Calu3 (cell line): ENCODE measurements around the gene SPRR1A. TPM values are rescaled to one million over a fixed set of nuclear protein-coding genes. Genes with fewer than 3 reads are reported as not detected.

ENCODE experiments used
- BruUV-seq: library from RNA; stranded (reverse); fragments of 400-500 nt; replicated peaks from 2 replicates; lab custom pipeline; 2021; lab: Mats Ljungman, UMichigan
- CTCF ChIA-PET: fragments of 300-600 bp; sonication (Branson Sonifier 250); formaldehyde crosslinking; loops from one replicate; lab custom pipeline; 2022; ENCODE audit warnings: antibody characterized with exemption; lab: Charles Lee
- DNase-seq: peaks from one replicate; pipeline ENCODE4 v3.0.0; 2022
- H3K27ac Mint-ChIP-seq: one replicate; pipeline ENCODE4 v1.8.0; 2022; ENCODE audit warnings: mixed read lengths; ENCODE audit not compliant: unreplicated experiment
- H3K27me3 Mint-ChIP-seq: one replicate; pipeline ENCODE4 v1.8.0; 2022; ENCODE audit warnings: mixed read lengths; ENCODE audit not compliant: unreplicated experiment
- H3K36me3 Mint-ChIP-seq: one replicate; pipeline ENCODE4 v1.8.0; 2022; ENCODE audit warnings: mild to moderate bottlenecking, moderate library complexity, mixed read lengths; ENCODE audit not compliant: insufficient read depth, unreplicated experiment
- H3K4me1 Mint-ChIP-seq: one replicate; pipeline ENCODE4 v1.8.0; 2022; ENCODE audit warnings: mild to moderate bottlenecking, low read depth, mixed read lengths; ENCODE audit not compliant: unreplicated experiment
- H3K4me3 Mint-ChIP-seq: one replicate; pipeline ENCODE4 v1.8.0; 2022; ENCODE audit warnings: mild to moderate bottlenecking, low read depth, moderate library complexity, mixed read lengths; ENCODE audit not compliant: unreplicated experiment
- H3K9me3 Mint-ChIP-seq: one replicate; pipeline ENCODE4 v1.8.0; 2022; ENCODE audit warnings: low read depth, mixed read lengths; ENCODE audit not compliant: unreplicated experiment
- intact Hi-C: fragments of 100-400 bp; cut with micrococcal nuclease; formaldehyde crosslinking; loops from one replicate; pipeline ENCODE4 v1.10.0; 2022; ENCODE audit not compliant: unreplicated experiment
- total RNA-seq: library from RNA; stranded (reverse); gene quantifications from 2 replicates; pipeline ENCODE4 v1.2.3, GENCODE V29; 2022
- TF ChIP-seq, protein P1 (sequence below): fragments of 200-600 bp; IDR thresholded peaks from one replicate; pipeline ENCODE4 v1.8.0; 2022; ENCODE audit warnings: antibody characterized with exemption; ENCODE audit not compliant: unreplicated experiment

The SPRR1A gene
- total RNA-seq, 1 experiment from 2014 or later: not detected

DNA sequence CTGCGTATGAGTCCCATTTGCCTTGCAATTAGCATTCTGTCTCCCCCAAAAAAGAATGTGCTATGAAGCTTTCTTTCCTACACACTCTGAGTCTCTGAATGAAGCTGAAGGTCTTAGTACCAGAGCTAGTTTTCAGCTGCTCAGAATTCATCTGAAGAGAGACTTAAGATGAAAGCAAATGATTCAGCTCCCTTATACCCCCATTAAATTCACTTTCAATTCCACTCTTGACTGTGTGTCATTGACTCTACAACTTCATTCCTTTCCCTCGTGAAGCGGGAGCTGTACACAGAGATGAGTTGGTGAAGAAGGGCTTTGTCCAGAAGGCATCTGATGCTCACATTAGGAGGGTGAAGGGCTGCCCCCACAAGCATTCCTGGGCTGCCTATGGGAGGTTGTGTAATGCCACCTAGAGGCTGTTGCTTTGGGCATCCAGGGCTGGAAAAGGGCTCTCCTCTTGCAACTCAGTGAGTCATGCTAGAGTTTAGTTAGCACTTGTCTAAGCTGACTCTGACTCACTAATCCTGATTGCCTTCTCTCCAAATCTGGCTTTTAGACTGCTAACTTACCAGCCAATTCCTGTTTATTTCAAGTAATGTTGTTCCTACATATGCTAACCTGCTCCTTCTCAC lies 48.9 kb downstream of the SPRR1A start:
- H3K27ac Mint-ChIP-seq: peak overlapping the region; percentile 53
- CTCF ChIA-PET: interaction anchor here (0.6 to 2.4 kb wide), 15 partner anchors 11 to 162 kb away, joined by 3 to 20 read pairs (median 4); partner anchors contain the start of gene IVL
- H3K36me3 Mint-ChIP-seq: no peaks in the 10 kb centered on the region
- no peak overlapping the region for H3K4me3 Mint-ChIP-seq
- peak; percentile 80 for DNase-seq
- TF ChIP-seq, protein P1, sequence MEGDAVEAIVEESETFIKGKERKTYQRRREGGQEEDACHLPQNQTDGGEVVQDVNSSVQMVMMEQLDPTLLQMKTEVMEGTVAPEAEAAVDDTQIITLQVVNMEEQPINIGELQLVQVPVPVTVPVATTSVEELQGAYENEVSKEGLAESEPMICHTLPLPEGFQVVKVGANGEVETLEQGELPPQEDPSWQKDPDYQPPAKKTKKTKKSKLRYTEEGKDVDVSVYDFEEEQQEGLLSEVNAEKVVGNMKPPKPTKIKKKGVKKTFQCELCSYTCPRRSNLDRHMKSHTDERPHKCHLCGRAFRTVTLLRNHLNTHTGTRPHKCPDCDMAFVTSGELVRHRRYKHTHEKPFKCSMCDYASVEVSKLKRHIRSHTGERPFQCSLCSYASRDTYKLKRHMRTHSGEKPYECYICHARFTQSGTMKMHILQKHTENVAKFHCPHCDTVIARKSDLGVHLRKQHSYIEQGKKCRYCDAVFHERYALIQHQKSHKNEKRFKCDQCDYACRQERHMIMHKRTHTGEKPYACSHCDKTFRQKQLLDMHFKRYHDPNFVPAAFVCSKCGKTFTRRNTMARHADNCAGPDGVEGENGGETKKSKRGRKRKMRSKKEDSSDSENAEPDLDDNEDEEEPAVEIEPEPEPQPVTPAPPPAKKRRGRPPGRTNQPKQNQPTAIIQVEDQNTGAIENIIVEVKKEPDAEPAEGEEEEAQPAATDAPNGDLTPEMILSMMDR: peak; percentile 67
- intact Hi-C loops: loop anchor here (1.0 to 10.0 kb wide), 5 partner anchors 35 to 378 kb away; no protein-coding TSS in a partner anchor
- no peaks in the 10 kb centered on the region for H3K9me3 Mint-ChIP-seq
- BruUV-seq: no TSS peak
- peaks cover 25% of the 10 kb centered on the region for H3K4me1 Mint-ChIP-seq
- no peaks in the 10 kb centered on the region for H3K27me3 Mint-ChIP-seq

DNA sequence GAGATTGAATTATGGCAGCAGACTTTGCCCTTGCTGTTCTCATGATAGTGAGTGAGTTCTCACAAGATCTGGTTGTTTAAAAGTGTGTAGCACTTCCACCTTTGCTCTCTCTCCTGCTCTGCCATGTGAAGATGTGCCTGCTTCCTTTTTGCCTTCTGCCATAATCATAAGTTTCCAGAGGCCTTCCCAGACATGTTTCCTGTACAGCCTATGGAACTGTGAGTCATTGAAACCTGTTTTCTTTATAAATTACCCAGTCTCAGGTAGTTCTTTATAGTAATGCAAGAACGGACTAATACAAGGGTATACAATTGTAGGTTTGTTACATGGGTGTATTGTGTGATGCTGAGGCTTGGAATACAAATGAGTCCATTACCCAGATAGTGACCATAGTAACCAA lies 51.3 kb downstream of the SPRR1A start:
- Mint-ChIP-seq H3K9me3 (no peaks in the 10 kb centered on the region), H3K4me3 (no peak overlapping the region), H3K27me3 (no peaks in the 10 kb centered on the region), H3K27ac (no peak overlapping the region), H3K36me3 (no peaks in the 10 kb centered on the region), H3K4me1 (peaks cover 25% of the 10 kb centered on the region)
- intact Hi-C loops: loop anchor here (10.0 kb wide), 1 partner anchor 380 kb away; no protein-coding TSS in a partner anchor
- CTCF ChIA-PET: no interaction called here
- no peak for DNase-seq
- no TSS peak for BruUV-seq
- TF ChIP-seq, protein P1: no peak

Other genes with a start within 250 kb of the SPRR1A start
- gene KPRP, start 226.1 kb upstream of the SPRR1A start, total RNA-seq: not detected in 2 replicates
- gene LCE1F, start 208.9 kb upstream of the SPRR1A start, total RNA-seq: not detected in 2 replicates
- not detected in 2 replicates for gene LCE1E, start 197.8 kb upstream of the SPRR1A start, total RNA-seq
- not detected in 2 replicates for gene LCE1D, start 187.4 kb upstream of the SPRR1A start, total RNA-seq
- not detected in 2 replicates for gene LCE1C, start 177.4 kb upstream of the SPRR1A start, total RNA-seq
- gene LCE1B, start 172.1 kb upstream of the SPRR1A start, total RNA-seq: not detected in 2 replicates
- gene LCE1A, start 156.6 kb upstream of the SPRR1A start, total RNA-seq: not detected in 2 replicates
- not detected in 2 replicates for gene LCE6A, start 141.2 kb upstream of the SPRR1A start, total RNA-seq
- gene LCE7A, start 124.1 kb upstream of the SPRR1A start, total RNA-seq: not detected in 2 replicates
- not detected in 2 replicates for gene SMCP, start 105.8 kb upstream of the SPRR1A start, total RNA-seq
- gene IVL, start 75.5 kb upstream of the SPRR1A start, total RNA-seq: 1.1 and 1.9 TPM in 2 replicates
- not detected in 2 replicates for gene SPRR5, start 36.9 kb upstream of the SPRR1A start, total RNA-seq
- gene SPRR4, start 13.4 kb upstream of the SPRR1A start, total RNA-seq: not detected in 2 replicates
- 6.2 and 26.7 TPM in 2 replicates for gene SPRR3, start 17.7 kb downstream of the SPRR1A start, total RNA-seq
- 3.1 TPM in 1 of 2 replicates, not detected in the other for gene SPRR1B, start 47.1 kb downstream of the SPRR1A start, total RNA-seq
- gene SPRR2D, start 57.0 kb downstream of the SPRR1A start, total RNA-seq: not detected in 2 replicates
- gene SPRR2A, start 73.4 kb downstream of the SPRR1A start, total RNA-seq: not detected in 2 replicates
- gene SPRR2B, start 87.5 kb downstream of the SPRR1A start, total RNA-seq: not detected in 2 replicates
- not detected in 2 replicates for gene SPRR2E, start 110.4 kb downstream of the SPRR1A start, total RNA-seq
- not detected in 2 replicates for gene SPRR2F, start 129.4 kb downstream of the SPRR1A start, total RNA-seq
- not detected in 2 replicates for gene SPRR2G, start 166.8 kb downstream of the SPRR1A start, total RNA-seq
- not detected in 2 replicates for gene LELP1, start 219.3 kb downstream of the SPRR1A start, total RNA-seq
- gene PRR9, start 233.5 kb downstream of the SPRR1A start, total RNA-seq: not detected in 2 replicates